SW480 (cell line): ENCODE measurements around the gene NUCKS1.

Experiments used
- DNase-seq: peaks from one replicate; pipeline ENCODE4 v3.0.0-alpha.2; 2016; ENCODE audit warnings: low spot score

NUCKS1 gene, protein sequence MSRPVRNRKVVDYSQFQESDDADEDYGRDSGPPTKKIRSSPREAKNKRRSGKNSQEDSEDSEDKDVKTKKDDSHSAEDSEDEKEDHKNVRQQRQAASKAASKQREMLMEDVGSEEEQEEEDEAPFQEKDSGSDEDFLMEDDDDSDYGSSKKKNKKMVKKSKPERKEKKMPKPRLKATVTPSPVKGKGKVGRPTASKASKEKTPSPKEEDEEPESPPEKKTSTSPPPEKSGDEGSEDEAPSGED

GRCh38 chr1:205750138-205751035 lies at the start of gene NUCKS1:
Gene NUCKS1 (minus strand): TSS chr1:205750182. CDS start chr1:205749973, 209 bp downstream.
- DNase-seq, result peak; percentile 99

- DNase-seq, result no peak
Observed at GRCh38 chr1:205798577-205798976, 48.6 kb upstream of the NUCKS1 start.

DNA sequence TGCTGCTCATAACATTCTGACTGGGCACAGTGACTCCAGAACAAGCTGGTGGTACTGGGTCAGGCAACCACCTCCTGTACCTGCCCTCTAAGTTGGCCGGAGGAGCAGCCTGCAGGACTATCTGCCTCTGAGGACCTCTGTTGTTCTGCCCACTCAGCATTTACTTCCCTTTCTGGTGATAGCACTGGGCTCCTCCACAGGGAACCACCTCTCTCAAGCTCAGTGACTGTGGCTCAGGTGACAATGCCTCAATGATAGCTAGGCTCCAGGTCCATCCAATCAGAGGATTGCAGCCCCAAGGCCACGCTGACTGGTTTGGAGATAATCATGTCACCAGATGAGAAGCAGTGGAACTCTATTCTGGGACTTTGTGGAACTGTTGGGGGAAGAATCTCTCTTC lies 47.2 kb upstream of the NUCKS1 start:
- no peak for DNase-seq

GRCh38 chr1:205794011-205794730 lies 44.2 kb upstream of the NUCKS1 start:
- DNase-seq, result no peak

DNA sequence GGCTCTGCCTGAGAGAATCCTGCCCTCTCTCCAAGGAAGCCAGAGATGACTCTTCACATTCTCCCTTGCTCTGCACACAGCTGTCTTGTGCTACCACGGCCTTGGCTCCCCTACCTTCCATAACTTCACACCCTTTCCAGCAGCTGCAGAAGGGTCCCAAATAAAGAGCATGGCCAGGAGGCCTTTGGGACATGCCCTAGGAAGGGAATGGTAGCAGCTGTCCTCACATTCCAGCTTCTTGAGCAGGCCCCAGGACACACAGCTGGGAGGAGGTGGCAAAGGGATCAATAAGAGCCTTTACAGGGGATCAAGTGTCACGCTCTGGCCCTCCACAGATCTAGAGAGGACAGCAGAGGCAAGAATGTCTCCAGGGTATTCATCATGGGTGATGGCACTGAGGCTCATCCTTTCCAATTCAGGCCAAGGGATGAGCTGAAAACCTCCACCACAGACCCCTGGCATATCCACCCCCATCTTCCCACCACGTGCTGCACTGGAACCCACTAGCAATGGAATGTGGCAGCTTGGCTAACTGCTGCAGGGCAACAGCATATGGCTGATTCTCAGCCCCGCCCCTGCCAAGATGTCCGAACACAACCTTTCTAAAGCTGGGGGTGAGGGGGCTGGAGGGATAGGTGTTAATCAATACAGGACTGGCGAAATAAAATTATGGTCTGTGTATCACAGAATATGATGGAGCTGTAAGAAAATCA lies 43.1 kb upstream of the NUCKS1 start:
- no peak for DNase-seq

DNA sequence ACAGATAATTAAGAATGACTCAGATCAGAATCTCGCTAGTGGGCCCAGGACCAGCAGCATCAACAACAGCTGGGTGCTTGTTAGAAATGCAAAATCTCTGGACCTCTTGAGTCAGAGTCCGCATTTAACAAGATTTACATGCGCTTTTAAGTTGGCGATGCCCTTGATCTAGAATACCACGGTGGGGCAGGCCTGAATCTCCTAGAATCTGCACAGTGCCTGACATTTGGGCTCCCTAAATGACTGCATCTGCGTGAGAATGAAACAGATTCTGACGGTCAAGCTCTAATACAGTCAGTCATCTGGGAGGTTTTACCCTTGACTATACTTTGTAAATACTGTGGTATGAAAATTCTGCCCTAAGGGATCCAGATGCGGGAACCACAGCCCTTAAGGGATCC lies 42.5 kb upstream of the NUCKS1 start:
- no peak for DNase-seq

DNA sequence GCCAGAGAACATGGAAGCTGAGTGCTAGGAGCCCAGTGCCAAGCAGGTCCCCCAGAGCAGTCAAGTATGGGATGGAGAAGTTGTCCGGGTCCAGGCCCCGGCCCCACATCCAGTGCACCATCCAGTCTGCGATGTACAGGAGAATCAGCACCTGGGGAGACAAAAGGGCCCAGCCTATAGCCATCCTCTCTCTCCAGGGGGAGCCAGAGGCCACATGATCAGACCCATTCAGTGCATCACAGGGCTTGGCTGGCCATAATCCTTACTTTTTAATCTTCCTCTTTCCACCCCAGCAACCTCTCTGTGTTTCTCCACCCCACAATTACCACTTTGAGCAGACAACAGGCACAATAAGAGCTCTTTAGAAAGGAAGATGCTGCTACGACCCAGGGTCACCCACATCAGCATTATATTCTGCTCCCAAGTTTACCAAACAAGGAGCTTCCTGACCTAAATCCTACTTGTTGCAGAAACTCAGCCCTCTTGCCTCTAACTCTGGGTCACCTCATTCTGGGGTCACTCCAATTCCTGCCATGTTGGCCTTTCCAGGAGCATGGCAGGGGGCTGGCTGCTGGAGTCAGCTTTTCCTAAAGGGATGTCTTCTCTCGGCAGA lies 41.7 kb upstream of the NUCKS1 start:
- peak; percentile 46 for DNase-seq

GRCh38 chr1:205787287-205787916 lies 37.4 kb upstream of the NUCKS1 start:
- no peak for DNase-seq

DNA sequence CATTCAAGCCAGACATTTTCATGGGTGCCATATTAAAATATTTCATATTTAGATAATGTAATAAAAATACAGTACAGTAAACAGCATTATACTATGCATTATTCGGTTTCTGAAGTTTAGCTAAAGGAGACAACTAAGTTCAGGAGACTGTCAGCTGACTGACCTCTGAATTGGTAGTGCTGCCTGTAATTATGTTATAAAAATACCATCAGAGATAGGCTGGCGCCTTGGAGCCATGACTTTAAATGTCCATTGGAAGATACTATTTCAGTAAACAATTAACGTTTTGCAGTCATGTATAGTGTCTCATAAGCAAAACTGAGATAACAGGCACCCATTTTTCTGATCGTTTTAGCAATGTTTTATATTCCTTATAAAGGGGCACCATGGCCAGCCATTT lies 36.6 kb upstream of the NUCKS1 start:
- no peak for DNase-seq

DNA sequence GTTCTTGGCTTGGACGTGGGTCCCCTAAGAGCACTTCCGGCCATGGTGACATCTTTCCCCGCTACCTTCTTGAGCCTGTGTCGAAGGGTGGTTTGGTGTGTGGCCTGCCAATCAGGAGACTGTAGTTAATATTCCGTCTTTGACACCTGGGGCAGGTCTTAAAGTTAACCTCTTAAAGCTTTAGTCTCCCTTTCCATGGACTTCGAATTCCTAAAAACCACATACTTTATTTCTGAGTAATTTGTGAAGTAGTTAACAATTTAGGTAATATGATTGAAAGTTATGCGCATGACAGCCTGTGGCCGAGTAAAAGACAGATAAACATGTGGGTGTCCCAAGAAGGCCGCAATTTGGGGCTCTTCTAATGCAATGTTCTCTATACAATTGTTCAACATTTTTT lies 35.5 kb upstream of the NUCKS1 start:
- no peak for DNase-seq

GRCh38 chr1:205783904-205784303 lies 33.9 kb upstream of the NUCKS1 start:
- no peak for DNase-seq

DNA sequence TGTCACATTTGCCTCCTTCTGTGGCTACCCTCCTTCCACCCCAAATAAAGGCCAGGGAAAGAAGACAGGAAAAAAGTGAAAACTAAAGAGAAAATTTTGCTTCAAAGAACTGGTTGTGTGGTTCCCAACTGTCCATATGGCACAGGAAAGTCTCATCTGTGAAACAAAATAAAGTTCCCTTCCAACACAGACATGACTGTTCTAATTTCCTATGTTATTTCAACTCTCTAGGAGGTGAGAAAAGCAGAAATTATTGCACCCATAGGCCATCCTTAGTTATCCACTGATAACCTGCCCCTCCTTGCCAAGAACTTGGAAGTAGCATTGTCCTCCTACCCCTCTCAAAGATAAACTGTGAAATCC lies 33.4 kb upstream of the NUCKS1 start:
- DNase-seq, result no peak

DNA sequence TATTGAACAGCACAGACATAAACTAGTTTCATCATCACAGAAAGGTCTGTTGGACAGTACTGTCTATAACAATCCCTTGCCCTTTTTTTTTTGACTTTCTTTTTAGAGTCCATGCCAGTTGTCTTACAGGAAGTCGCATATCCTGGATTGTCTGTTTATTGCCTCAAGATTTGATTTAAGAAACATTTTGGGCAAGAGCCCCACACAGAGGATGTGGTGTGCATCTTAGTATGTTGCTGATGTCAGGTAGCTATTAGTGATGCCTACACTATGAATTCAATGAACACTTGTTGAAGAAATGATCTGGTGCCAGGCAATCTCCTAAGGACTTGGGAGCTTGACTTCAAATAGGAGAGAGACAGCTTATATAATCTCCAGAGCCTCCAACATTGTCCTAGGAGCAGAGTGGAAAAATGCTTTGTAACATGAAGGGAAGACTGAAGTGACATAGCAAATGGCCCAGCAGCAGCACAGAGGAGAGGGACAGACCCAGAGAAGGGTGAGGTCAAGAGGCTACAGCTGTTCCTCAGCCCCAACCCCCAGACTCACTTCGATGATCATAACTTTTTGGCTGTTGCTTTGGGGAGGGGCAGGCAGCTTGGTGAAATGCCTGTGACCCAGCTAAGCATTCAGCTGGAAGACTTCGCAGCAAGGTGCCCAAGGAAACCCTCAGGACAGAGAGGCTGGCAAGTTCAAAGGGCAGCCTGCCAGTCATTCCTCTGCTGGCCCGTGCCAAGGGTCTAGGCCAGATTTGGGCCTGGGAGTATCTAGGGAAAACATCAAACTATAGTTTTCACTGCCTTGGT lies 32.8 kb upstream of the NUCKS1 start:
- DNase-seq, result no peak

DNA sequence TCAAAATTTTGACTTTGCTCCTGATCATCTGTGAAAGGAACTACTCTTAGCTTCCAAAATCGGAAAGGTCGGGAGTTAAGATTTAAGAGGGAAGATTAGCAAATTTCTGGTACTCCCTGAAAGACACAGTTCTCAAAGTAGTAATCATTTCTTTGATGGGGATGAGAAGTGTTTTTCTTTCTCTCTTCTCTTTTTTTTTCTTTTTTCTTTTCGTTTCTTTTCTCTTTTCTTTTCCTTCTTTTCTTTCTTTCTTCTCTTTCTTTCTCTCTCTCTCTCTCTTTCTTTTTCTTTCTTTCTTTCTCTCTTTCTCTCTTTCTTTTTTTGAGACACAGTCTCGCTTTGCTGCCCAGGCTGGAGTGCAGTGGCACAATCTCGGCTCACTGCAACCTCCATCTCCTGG lies 30.4 kb upstream of the NUCKS1 start:
- no peak for DNase-seq

DNA sequence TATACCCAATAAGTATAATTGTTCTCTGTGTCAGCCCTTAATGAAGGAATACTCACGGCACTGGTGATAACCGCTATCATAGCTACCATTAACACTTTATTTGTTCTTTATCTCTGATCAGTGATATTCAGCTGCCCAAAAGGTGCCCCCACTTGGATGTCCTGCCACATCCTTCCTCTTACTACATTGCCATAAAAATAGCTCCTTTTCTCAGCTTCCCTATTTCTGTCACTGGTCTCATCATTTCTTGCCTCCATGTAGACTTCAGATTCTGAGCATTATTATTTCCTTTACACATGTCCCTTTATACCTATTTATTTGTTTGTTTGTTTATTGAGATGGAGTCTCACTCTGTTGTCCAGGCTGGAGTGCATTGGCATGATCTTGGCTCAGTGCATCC lies 28.0 kb upstream of the NUCKS1 start:
- DNase-seq, result no peak

DNA sequence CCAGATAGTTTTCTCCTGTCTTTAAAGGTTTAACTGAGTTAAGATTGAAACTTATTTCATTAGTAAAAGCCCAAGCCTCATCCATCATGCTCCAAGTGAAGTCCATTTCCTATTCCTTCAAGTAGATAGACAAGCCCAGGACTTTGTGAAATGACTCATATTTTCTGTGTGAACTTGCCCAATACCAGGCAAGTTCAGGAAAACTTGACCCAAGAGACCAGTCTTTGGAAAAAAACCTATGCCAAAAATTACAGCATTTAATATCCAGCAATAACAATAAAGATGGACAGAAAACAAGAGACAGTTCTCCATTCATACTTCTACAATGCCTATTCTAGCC lies 25.7 kb upstream of the NUCKS1 start:
- no peak for DNase-seq

GRCh38 chr1:205775015-205775716 lies 25.2 kb upstream of the NUCKS1 start, which contains the start of gene RAB29:
Gene RAB29 (minus strand): TSS chr1:205775482. CDS start chr1:205774956, 526 bp downstream.
- peak; percentile 70 for DNase-seq

GRCh38 chr1:205774198-205775014 lies 24.4 kb upstream of the NUCKS1 start:
- DNase-seq, result peak; percentile 38

GRCh38 chr1:205772607-205773032 lies 22.6 kb upstream of the NUCKS1 start:
- no peak for DNase-seq
